HepG2 (cell line): ENCODE results near the gene TCFL5. TPM values are rescaled to one million over a fixed set of nuclear protein-coding genes. Genes with fewer than 3 reads are reported as not detected.
A peak's percentile ranks its signal among the peaks of the same experiment; 100 is the strongest.

ENCODE experiments used
- ATAC-seq: fragments of 200-7000 bp; cut with Tn5 transposase; 3 replicates; pipeline ENCODE4 v1.9.1; 2020; ENCODE audit warnings: mild to moderate bottlenecking, moderate library complexity
- BruUV-seq: library from RNA; stranded (reverse); fragments of 400-500 nt; replicated peaks from 2 replicates; lab custom pipeline; 2021; lab: Mats Ljungman, UMichigan
- CTCF ChIA-PET: fragments of 300-600 bp; formaldehyde crosslinking; extraction: SDS; loops from one replicate; lab custom pipeline; 2021; ENCODE audit warnings: low total read pairs, inconsistent platforms, low intra/inter-chr PET ratio; lab: Yijun Ruan, JAX
- POLR2A ChIA-PET: fragments of 350-600 bp; sonication (Branson Sonifier 250); formaldehyde crosslinking; loops from one replicate; lab custom pipeline; 2020; ENCODE audit warnings: antibody characterized with exemption, inconsistent platforms; lab: Yijun Ruan, JAX
- DNase-seq: peaks from one replicate; pipeline ENCODE4 v3.0.0-alpha.2; 2015; ENCODE audit warnings: low spot score
- FAIRE-seq: peaks from 3 replicates; lab custom pipeline; 2011; peaks lifted over from hg19 to GRCh38; lab: Jason Lieb, UNC
- H2AFZ ChIP-seq: one replicate; pipeline ENCODE4 v1.6.1; 2011; ENCODE audit warnings: low read length, inconsistent platforms
- H3K27ac ChIP-seq: fragments of 300-600 bp; 3 replicates; pipeline ENCODE4 v1.8.0; 2011; ENCODE audit warnings: mixed run types, mild to moderate bottlenecking, mixed read lengths, low read length, inconsistent platforms; ENCODE audit not compliant: insufficient read depth; ENCODE audit errors: extremely low read length
- H3K27me3 ChIP-seq, 2 experiments: fragments of 200-600 bp in 1 of 2; 2 replicates in 1 of 2; 3 replicates in 1 of 2; pipeline versions ENCODE4 v1.6.0 to v1.8.0; 2011; ENCODE audit warnings: low read length in 2 of 2, mild to moderate bottlenecking in 2 of 2, moderate library complexity in 2 of 2, inconsistent platforms in 1 of 2; ENCODE audit not compliant: insufficient read depth in 2 of 2, control insufficient read depth in 1 of 2
- H3K36me3 ChIP-seq, 2 experiments: fragments of 200-600 bp in 1 of 2; replicated peaks in 1 of 2; 2 replicates in 1 of 2; 3 replicates in 1 of 2; pipeline versions ENCODE4 v1.5.1 to v1.8.0; 2011; ENCODE audit warnings: low read length in 2 of 2, inconsistent platforms in 1 of 2; ENCODE audit not compliant: insufficient read depth in 2 of 2, control insufficient read depth in 1 of 2
- H3K4me1 ChIP-seq: 2 replicates; pipeline ENCODE4 v1.5.1; 2012; ENCODE audit warnings: low read length, inconsistent platforms; ENCODE audit not compliant: insufficient read depth
- H3K4me2 ChIP-seq: 2 replicates; pipeline ENCODE4 v1.6.0; 2011; ENCODE audit warnings: low read depth, low read length, inconsistent platforms
- H3K4me3 ChIP-seq, 3 experiments: fragments of 200-600 bp in 1 of 3; sonication (generic), shearing (Covaris generic) in 1 of 3; replicated peaks in 1 of 3; 2 replicates each; pipeline ENCODE4 v1.5.1; 2011 to 2016; ENCODE audit warnings: low read length in 3 of 3, inconsistent platforms in 2 of 3, low read depth in 2 of 3, mild to moderate bottlenecking in 2 of 3, control low read depth in 1 of 3, mixed read lengths in 1 of 3; ENCODE audit not compliant: insufficient read depth in 1 of 3
- H3K79me2 ChIP-seq: one replicate; pipeline ENCODE4 v1.6.1; 2011; ENCODE audit warnings: low read length, inconsistent platforms; ENCODE audit not compliant: insufficient read depth
- H3K9ac ChIP-seq: 2 replicates; pipeline ENCODE4 v1.6.0; 2011; ENCODE audit warnings: mild to moderate bottlenecking, low read depth, low read length, inconsistent platforms; ENCODE audit not compliant: insufficient read depth
- H3K9me3 ChIP-seq: 2 replicates; pipeline ENCODE4 v1.5.1; 2012; ENCODE audit warnings: mild to moderate bottlenecking, low read length
- H4K20me1 ChIP-seq: 2 replicates; pipeline ENCODE4 v1.6.0; 2011; ENCODE audit warnings: inconsistent platforms, mild to moderate bottlenecking, low read length, moderate library complexity; ENCODE audit not compliant: insufficient read depth
- AGO2 ChIP-seq: fragments of 200-400 bp; formaldehyde crosslinking; optimal IDR thresholded peaks from 2 replicates; pipeline ENCODE3; 2017; ENCODE audit warnings: mild to moderate bottlenecking, low read depth, low read length, moderate library complexity
- CBFB ChIP-seq: sonication (generic); formaldehyde crosslinking; IDR thresholded peaks from 2 replicates; pipeline ENCODE4 v1.4.0; 2020; ENCODE audit warnings: missing genetic modification reagents
- HNRNPL ChIP-seq: fragments of 200-400 bp; formaldehyde crosslinking; IDR thresholded peaks from 2 replicates; pipeline ENCODE4 v1.6.1; 2017; ENCODE audit warnings: mild to moderate bottlenecking, low read depth, low read length
- PAXIP1 ChIP-seq: sonication (generic); formaldehyde crosslinking; conservative IDR thresholded peaks from 2 replicates; pipeline ENCODE4 v1.4.0; 2020; ENCODE audit warnings: mild to moderate bottlenecking, missing genetic modification reagents, moderate library complexity
- RBFOX2 ChIP-seq: fragments of 200-400 bp; formaldehyde crosslinking; IDR thresholded peaks from 2 replicates; pipeline ENCODE4 v1.6.1; 2017; ENCODE audit warnings: low read depth, mild to moderate bottlenecking, low read length
- ZBTB43 ChIP-seq: sonication (generic); formaldehyde crosslinking; conservative IDR thresholded peaks from 2 replicates; pipeline ENCODE4 v1.4.0; 2020; ENCODE audit warnings: missing genetic modification reagents
- ZNF616 ChIP-seq: sonication (generic); formaldehyde crosslinking; IDR thresholded peaks from 2 replicates; pipeline ENCODE4 v1.5.0; 2020; ENCODE audit warnings: low read depth, mild to moderate bottlenecking, missing genetic modification reagents
- WGBS: methylation state at CpG from one replicate; pipeline ENCODE4 v1.1.6; 2017; ENCODE audit warnings: low lambda C conversion rate; 5-methylcytosine and 5-hydroxymethylcytosine counted together
- in situ Hi-C: cut with HindIII; loops from 2 replicates; pipeline ENCODE4 v1.10.0; 2017; ENCODE audit warnings: low pct_unique_long_range_greater_than_20kb; ENCODE audit not compliant: extremely low pct_ligation_motif_present
- intact Hi-C: fragments of 100-400 bp; cut with micrococcal nuclease; formaldehyde crosslinking; loops from one replicate; pipeline ENCODE4 v1.10.0; 2022; ENCODE audit not compliant: unreplicated experiment
- polyA plus RNA-seq, 8 experiments: library from polyadenylated mRNA; depleted of rRNA in 3 of 8; stranded (reverse) in 7 of 8; unstranded in 1 of 8; fragments of >200 nt; fragmentation: Illumina TruSeq in 4 of 8; extraction: Trizol in 4 of 8; gene quantifications; 2 replicates each; pipeline versions ENCODE4 v1.2.1 to v1.2.3, GENCODE V29; 2011 to 2016; ENCODE audit warnings: low read depth in 4 of 8, missing spikeins in 1 of 8, mixed read lengths in 1 of 8; ENCODE audit not compliant: insufficient read depth in 1 of 8
- total RNA-seq, 5 experiments: library from RNA; depleted of rRNA; stranded (reverse); fragments of >200 nt; fragmentation: Illumina TruSeq; extraction: Trizol; gene quantifications; 2 replicates each; pipeline ENCODE4 v1.2.3, GENCODE V29; 2016; ENCODE audit warnings: low read depth in 1 of 5

Gene TCFL5
- total and polyA plus RNA-seq, 2 of the 13 experiments (the other 11 are each of a cell fraction or from before 2014, with no cell fraction given), result 14.8 to 20.0 TPM

- ChIA-PET CTCF (no interaction called here), POLR2A (no interaction called here)
- in situ Hi-C loops (no loop called here), intact Hi-C loops (no loop called here)
- Histone ChIP-seq H3K4me3 (no peak overlapping the region), H4K20me1 (no peaks in the 10 kb centered on the region; the same call in 1 of the 2 replicates), H3K79me2 (no peaks in the 10 kb centered on the region), H3K36me3 (peaks cover 9% of the 10 kb centered on the region in 2 experiments; a peak in 3 of 5 replicates), H3K27ac (no peak overlapping the region), H3K27me3 (no peaks in the 10 kb centered on the region), H3K4me2 (no peak overlapping the region), H2AFZ (no peak overlapping the region), H3K4me1 (peaks cover 27% of the 10 kb centered on the region)
- BruUV-seq, result no TSS peak
- no peak for DNase-seq
- 92% methylated on average over 28 of the region's 32 CpGs for WGBS
- TF ChIP-seq ZBTB43 (CRISPR knock-in tag), result no peak
- no peak for TF ChIP-seq PAXIP1 (CRISPR knock-in tag)
- peak; percentile 40 for TF ChIP-seq RBFOX2
- TF ChIP-seq ZNF616 (CRISPR knock-in tag), result no peak
- TF ChIP-seq AGO2, result peak; percentile 76
- TF ChIP-seq CBFB (CRISPR knock-in tag), result no peak
- 0 out of 2 replicates have a peak, but pooled peaks have one; percentile 42 for TF ChIP-seq HNRNPL
- TF ChIP-seq, all 625 proteins: peak for 3
- no peak overlapping the region for H3K9ac ChIP-seq
- FAIRE-seq, result no peak
- no peak for ATAC-seq
- no peaks in the 10 kb centered on the region for H3K9me3 ChIP-seq
Measured at GRCh38 chr20:62829231-62830230, 32.1 kb downstream of the TCFL5 start.
